Endothelial cell (in vitro differentiated cells): ENCODE data around the gene CUL3. TPM values are rescaled to one million over a fixed set of nuclear protein-coding genes. Genes with fewer than 3 reads are reported as not detected.
A peak's percentile ranks its signal among the peaks of the same experiment; 100 is the strongest.
"Not testable (repeated sequence)": the region's sequence is repeated elsewhere in the genome, so short reads cannot be mapped to it uniquely, and the experiment has no call there.

Experiments
- DNase-seq: peaks from one replicate; pipeline ENCODE4 v3.0.0; 2021; ENCODE audit warnings: low spot score
- H3K27ac Mint-ChIP-seq: one replicate; pipeline ENCODE4 v1.8.0; 2021; ENCODE audit warnings: mixed read lengths, inconsistent platforms; ENCODE audit not compliant: unreplicated experiment
- H3K27me3 Mint-ChIP-seq: one replicate; pipeline ENCODE4 v1.8.0; 2021; ENCODE audit warnings: mild to moderate bottlenecking, moderate library complexity, mixed read lengths, inconsistent platforms; ENCODE audit not compliant: unreplicated experiment
- H3K36me3 Mint-ChIP-seq: one replicate; pipeline ENCODE4 v1.8.0; 2021; ENCODE audit warnings: mild to moderate bottlenecking, low read depth, mixed read lengths, inconsistent platforms; ENCODE audit not compliant: unreplicated experiment
- H3K4me1 Mint-ChIP-seq: one replicate; pipeline ENCODE4 v1.8.0; 2021; ENCODE audit warnings: mild to moderate bottlenecking, mixed read lengths, inconsistent platforms; ENCODE audit not compliant: unreplicated experiment
- H3K4me3 Mint-ChIP-seq: one replicate; pipeline ENCODE4 v1.8.0; 2021; ENCODE audit warnings: mild to moderate bottlenecking, mixed read lengths, inconsistent platforms; ENCODE audit not compliant: unreplicated experiment
- H3K9me3 Mint-ChIP-seq: one replicate; pipeline ENCODE4 v1.8.0; 2021; ENCODE audit warnings: mixed read lengths, inconsistent platforms; ENCODE audit not compliant: unreplicated experiment
- CTCF ChIP-seq: fragments of 200-600 bp; sonication (generic); IDR thresholded peaks from one replicate; pipeline ENCODE4 v1.5.0; 2021; ENCODE audit warnings: antibody characterized with exemption; ENCODE audit not compliant: unreplicated experiment
- total RNA-seq: library from RNA; stranded (reverse); fragmentation: NEBNext Ultra II Directional; extraction: Animal tissue kit (Norgen Biotek cat#: 25700); gene quantifications from one replicate; pipeline ENCODE4 v1.2.1, GENCODE V29; 2021; ENCODE audit not compliant: unreplicated experiment

The CUL3 gene
- total RNA-seq, 1 donor from 2014 or later, result 138 TPM

DNA sequence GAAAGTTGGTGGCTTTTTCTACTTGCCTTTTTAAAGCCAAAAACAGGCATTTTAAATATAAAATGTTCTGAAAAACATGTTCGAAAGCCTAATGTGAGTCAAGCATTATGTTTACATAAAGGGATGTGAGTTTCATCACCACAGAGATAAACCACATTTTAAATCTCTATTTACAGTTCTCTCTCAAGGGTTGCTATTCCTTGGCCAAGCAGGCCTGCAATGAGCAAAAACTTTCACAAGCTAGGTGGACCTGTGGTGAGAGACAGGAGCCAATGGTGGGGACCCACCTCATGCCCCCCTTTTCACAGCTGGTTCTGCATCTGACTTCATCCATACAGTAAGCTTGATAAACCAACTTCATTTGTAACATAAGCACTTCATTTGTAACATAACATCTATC lies 65.1 kb downstream of the CUL3 start:
- Mint-ChIP-seq H3K4me1 (peaks cover 18% of the 10 kb centered on the region), H3K27ac (no peak overlapping the region), H3K36me3 (peaks cover 9% of the 10 kb centered on the region), H3K27me3 (peaks cover 9% of the 10 kb centered on the region), H3K4me3 (no peak overlapping the region), H3K9me3 (no peaks in the 10 kb centered on the region)
- no peak for DNase-seq
- TF ChIP-seq CTCF, result no peak

DNA sequence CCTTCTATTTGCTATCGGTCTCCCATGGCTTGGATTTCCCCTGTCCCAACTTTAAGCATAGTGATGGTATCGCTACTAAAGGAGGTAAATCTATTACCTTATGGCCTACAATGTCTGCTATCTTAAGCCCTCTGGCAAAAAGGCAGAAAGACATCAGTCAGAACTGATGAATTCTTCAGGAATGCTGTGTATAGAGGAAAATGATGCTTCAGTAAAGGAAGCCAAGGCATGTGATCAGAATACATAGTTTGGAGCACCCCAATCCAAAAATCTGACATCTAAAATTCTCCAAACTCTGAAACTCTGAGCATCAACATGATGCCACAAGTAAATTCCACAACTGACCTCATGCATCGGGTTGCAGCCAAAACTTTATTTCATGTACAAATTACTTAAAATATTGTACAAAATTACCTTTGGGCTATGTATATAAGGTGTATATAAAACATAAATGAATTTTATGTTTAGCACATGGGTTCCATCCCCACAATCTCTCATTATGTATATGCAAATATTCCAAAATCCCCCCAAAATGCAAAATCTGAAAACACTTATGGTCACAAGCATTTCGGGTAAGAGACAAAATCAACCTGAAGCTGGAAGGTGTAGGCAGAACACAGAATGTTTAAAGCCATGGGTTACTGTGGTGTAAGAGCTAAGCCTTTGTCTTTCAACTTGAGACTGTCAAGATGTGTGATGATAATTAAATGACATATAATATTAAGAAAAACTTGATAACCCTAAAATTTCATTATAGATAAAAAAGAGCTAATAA lies 66.2 kb downstream of the CUL3 start:
- Mint-ChIP-seq H3K9me3 (no peaks in the 10 kb centered on the region), H3K4me1 (peaks cover 9% of the 10 kb centered on the region), H3K27me3 (peaks cover 9% of the 10 kb centered on the region), H3K4me3 (no peak overlapping the region), H3K36me3 (peaks cover 12% of the 10 kb centered on the region), H3K27ac (no peak overlapping the region)
- TF ChIP-seq CTCF, result no peak
- DNase-seq, result no peak

- no peak for DNase-seq
- Mint-ChIP-seq H3K27me3 (peaks cover 7% of the 10 kb centered on the region), H3K36me3 (peaks cover 12% of the 10 kb centered on the region), H3K4me1 (peaks cover 3% of the 10 kb centered on the region), H3K4me3 (no peak overlapping the region), H3K27ac (peak overlapping the region; percentile 68), H3K9me3 (no peaks in the 10 kb centered on the region)
- no peak for TF ChIP-seq CTCF
These were observed 67.2 kb downstream of the CUL3 start for GRCh38 chr2:224517963-224518362.

GRCh38 chr2:224516393-224516792 lies 68.8 kb downstream of the CUL3 start:
- not testable (repeated sequence) for DNase-seq, H3K4me3 Mint-ChIP-seq, H3K27ac Mint-ChIP-seq, H3K27me3 Mint-ChIP-seq, H3K9me3 Mint-ChIP-seq, H3K4me1 Mint-ChIP-seq
- peaks cover 12% of the 10 kb centered on the region for H3K36me3 Mint-ChIP-seq

GRCh38 chr2:224513991-224514390 lies 71.2 kb downstream of the CUL3 start:
- Mint-ChIP-seq H3K27me3 (peaks cover 8% of the 10 kb centered on the region), H3K36me3 (peaks cover 12% of the 10 kb centered on the region), H3K4me3 (no peak overlapping the region), H3K4me1 (peaks cover 3% of the 10 kb centered on the region), H3K9me3 (no peaks in the 10 kb centered on the region), H3K27ac (no peak overlapping the region)
- no peak for DNase-seq
- TF ChIP-seq CTCF, result no peak
